Measurements from ENCODE around the gene HYAL3.
"Not testable (repeated sequence)": the region's sequence is repeated elsewhere in the genome, so short reads cannot be mapped to it uniquely, and the experiment has no call there.

HYAL3 gene

DNA sequence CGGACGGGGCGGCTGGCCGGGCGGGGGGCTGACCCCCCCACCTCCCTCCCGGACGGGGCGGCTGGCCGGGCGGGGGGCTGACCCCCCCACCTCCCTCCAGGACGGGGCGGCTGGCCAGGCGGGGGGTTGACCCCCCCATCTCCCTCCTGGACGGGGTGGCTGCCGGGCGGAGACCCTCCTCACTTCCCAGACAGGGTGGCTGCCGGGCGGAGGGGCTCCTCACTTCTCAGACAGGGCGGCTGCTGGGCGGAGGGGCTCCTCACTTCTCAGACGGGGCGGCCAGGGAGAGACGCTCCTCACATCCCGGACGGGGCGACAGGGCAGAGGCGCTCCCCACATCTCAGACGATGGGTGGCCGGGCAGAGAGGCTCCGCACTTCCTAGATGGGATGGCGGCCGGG is 12.8 kb upstream of the HYAL3 start:
- not testable (repeated sequence) for H3K4me1 ChIP-seq (ENCODE audit: control insufficient read depth, insufficient read depth, low read length, unreplicated experiment)

GRCh38 chr3:50304601-50305000 is 5.4 kb upstream of the HYAL3 start:
- peaks cover 3% of the 10 kb centered on the region; the same call in 1 of the 2 replicates for H3K36me3 ChIP-seq (ENCODE audit: insufficient read depth, low read length)
- no peaks in the 10 kb centered on the region for H3K27me3 ChIP-seq (ENCODE audit: insufficient read depth, low read length)
- H2AFZ ChIP-seq (ENCODE audit: low read length, unreplicated experiment): no peak overlapping the region
- peaks cover 3% of the 10 kb centered on the region for H3K79me2 ChIP-seq (ENCODE audit: control insufficient read depth, insufficient read depth, low read length, unreplicated experiment)
- H3K27ac ChIP-seq (ENCODE audit: low read depth, low read length): no peak overlapping the region
- no peak overlapping the region for H3K4me3 ChIP-seq (ENCODE audit: low read depth, low read length)
- peaks cover 16% of the 10 kb centered on the region for H3K4me1 ChIP-seq (ENCODE audit: control insufficient read depth, insufficient read depth, low read length, unreplicated experiment)

More for the DNA sequence above, 12.8 kb upstream of the HYAL3 start:
- H3K36me3 ChIP-seq (ENCODE audit: insufficient read depth, low read length): peaks cover 10% of the 10 kb centered on the region; the same call in 1 of the 2 replicates
- not testable (repeated sequence) for H3K27ac ChIP-seq (ENCODE audit: low read depth, low read length); H2AFZ ChIP-seq (ENCODE audit: low read length, unreplicated experiment); H3K79me2 ChIP-seq (ENCODE audit: control insufficient read depth, insufficient read depth, low read length, unreplicated experiment); H3K27me3 ChIP-seq (ENCODE audit: insufficient read depth, low read length); H3K4me3 ChIP-seq (ENCODE audit: low read depth, low read length)

DNA sequence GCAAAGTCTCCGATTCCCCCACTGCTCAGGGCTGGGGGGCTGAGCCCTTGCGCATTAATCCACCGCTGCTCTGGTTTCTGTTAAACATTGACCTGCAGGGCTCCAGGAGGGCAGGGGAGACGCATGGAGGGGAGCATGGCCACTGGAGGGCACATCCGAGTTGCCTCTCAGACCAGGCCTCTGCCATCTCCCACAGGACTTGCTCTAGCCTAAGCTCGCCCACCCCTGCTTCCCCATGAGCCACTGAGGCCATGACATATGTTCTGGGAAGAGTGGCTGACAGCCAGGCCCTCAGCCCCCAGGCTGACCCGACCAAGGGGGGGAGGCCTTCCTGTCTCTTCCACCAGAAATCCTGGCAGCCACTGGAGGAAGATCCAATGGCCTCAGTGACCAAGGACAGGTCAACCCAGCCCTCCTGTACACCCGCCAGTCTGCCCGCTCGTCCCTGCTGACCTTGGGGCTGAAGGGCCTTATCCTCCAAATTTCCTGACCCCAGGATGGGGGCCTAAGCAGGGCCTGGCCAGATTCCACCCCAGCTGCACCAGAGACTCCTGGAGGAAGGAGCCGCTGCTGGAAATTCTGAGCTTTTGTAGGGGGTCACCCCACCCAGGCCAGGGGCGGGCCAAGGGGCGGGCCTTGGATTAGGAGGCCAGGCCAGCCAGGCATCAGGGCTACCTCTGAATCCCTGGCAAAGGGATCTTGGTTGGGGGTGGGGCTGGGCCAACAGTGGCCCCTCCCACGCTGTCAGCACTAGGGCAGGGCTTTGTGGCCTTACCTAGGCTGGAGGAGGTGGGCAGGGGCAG is 4.0 kb upstream of the HYAL3 start, which contains the start of gene HYAL1:
TSS of gene HYAL1 (minus strand) at position 562 of the 803 bp plus-strand sequence. CDS start 618 bp downstream, outside the sequence.
- H3K4me1 ChIP-seq (ENCODE audit: control insufficient read depth, insufficient read depth, low read length, unreplicated experiment): peaks cover 17% of the 10 kb centered on the region
- H3K4me3 ChIP-seq (ENCODE audit: low read depth, low read length): 0 out of 2 replicates have a peak within 1 kb of the TSS, but pooled peaks have one; percentile 10
- no peak within 1 kb of the TSS for H2AFZ ChIP-seq (ENCODE audit: low read length, unreplicated experiment)
- no peak within 1 kb of the TSS for H3K27ac ChIP-seq (ENCODE audit: low read depth, low read length)
- no peaks in the 10 kb centered on the region for H3K36me3 ChIP-seq (ENCODE audit: insufficient read depth, low read length)
- H3K79me2 ChIP-seq (ENCODE audit: control insufficient read depth, insufficient read depth, low read length, unreplicated experiment): peaks cover 5% of the 10 kb centered on the region
- H3K27me3 ChIP-seq (ENCODE audit: insufficient read depth, low read length): no peaks in the 10 kb centered on the region

GRCh38 chr3:50302095-50303012 is 3.1 kb upstream of the HYAL3 start:
- Histone ChIP-seq H3K4me1 (ENCODE audit: control insufficient read depth, insufficient read depth, low read length, unreplicated experiment) (peaks cover 20% of the 10 kb centered on the region), H3K4me3 (ENCODE audit: low read depth, low read length) (no peak overlapping the region), H3K36me3 (ENCODE audit: insufficient read depth, low read length) (no peaks in the 10 kb centered on the region), H3K27ac (ENCODE audit: low read depth, low read length) (no peak overlapping the region), H3K79me2 (ENCODE audit: control insufficient read depth, insufficient read depth, low read length, unreplicated experiment) (peaks cover 5% of the 10 kb centered on the region), H3K27me3 (ENCODE audit: insufficient read depth, low read length) (no peaks in the 10 kb centered on the region), H2AFZ (ENCODE audit: low read length, unreplicated experiment) (no peak overlapping the region)

DNA sequence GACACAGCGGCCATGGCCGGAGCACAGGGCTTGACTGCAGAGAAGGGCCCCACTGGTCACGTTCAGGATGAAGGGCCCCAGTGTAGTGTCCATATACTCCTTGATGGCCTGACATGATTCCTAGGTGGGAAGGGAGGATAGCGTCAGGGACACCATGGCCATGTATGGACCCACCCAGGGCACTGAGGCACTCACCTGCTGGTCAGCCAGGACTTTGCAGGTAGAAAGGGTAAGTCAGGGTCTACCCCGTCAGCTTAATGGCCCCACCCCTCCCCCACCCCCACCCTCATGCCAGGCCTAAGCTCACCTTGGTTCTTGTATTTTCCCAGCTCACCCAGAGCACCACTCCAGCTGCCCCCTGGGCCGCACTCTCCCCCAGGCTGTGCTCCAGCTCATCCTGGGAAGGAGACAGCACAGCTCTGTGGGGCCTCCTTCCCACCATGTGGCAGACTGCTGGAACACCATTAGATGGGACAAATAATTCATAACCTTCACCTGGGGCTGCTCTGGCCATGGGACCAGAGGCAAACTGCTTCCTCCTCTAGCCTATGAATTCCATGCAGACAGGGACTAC is 1.6 kb upstream of the HYAL3 start:
- Histone ChIP-seq H3K4me3 (ENCODE audit: low read depth, low read length) (peak overlapping the region; percentile 76), H2AFZ (ENCODE audit: low read length, unreplicated experiment) (no peak overlapping the region), H3K27ac (ENCODE audit: low read depth, low read length) (peak overlapping the region; percentile 82), H3K79me2 (ENCODE audit: control insufficient read depth, insufficient read depth, low read length, unreplicated experiment) (peaks cover 5% of the 10 kb centered on the region), H3K36me3 (ENCODE audit: insufficient read depth, low read length) (no peaks in the 10 kb centered on the region), H3K27me3 (ENCODE audit: insufficient read depth, low read length) (no peaks in the 10 kb centered on the region), H3K4me1 (ENCODE audit: control insufficient read depth, insufficient read depth, low read length, unreplicated experiment) (peaks cover 20% of the 10 kb centered on the region)

DNA sequence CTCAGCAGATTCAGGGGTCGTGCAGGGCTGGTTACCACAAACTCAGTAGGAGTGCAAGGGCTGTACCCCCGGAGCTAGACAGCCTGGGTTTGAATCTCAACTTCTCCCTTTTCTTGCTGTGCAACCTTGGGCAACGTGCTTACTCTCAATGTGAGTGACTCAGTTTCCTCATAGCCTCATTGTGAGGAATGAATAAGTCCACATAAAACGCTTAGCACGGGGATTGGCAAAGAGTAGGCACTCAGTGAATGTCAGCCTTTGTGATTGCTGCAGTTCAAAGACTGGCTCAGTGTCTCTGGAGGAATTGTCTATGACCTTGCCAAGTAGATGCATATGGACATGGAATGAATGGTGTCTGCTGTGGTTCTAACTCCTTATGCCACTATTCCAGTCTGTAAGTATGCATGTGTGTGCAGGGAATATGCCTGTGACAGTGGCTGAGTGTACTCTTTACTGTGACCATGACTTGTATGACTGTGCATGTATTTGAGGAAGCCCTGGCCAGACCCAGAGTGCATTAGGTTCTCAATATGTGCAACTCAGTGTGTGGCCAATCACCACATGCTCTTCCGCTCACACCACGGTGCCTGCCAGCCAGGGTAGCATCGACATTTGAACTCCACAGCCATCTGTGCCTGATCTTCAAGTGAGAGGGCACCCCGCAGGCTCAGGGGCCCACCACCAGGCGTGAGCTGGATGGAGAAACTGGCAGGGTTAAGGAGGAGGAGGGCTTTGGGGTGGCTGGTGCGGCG is 900 bp upstream of the HYAL3 start:
- H3K4me1 ChIP-seq (ENCODE audit: control insufficient read depth, insufficient read depth, low read length, unreplicated experiment): peaks cover 20% of the 10 kb centered on the region
- H3K79me2 ChIP-seq (ENCODE audit: control insufficient read depth, insufficient read depth, low read length, unreplicated experiment): peaks cover 5% of the 10 kb centered on the region
- no peaks in the 10 kb centered on the region for H3K27me3 ChIP-seq (ENCODE audit: insufficient read depth, low read length)
- H3K36me3 ChIP-seq (ENCODE audit: insufficient read depth, low read length): no peaks in the 10 kb centered on the region
- H3K4me3 ChIP-seq (ENCODE audit: low read depth, low read length): peak overlapping the region; percentile 76
- H2AFZ ChIP-seq (ENCODE audit: low read length, unreplicated experiment): peak overlapping the region; percentile 40
- H3K27ac ChIP-seq (ENCODE audit: low read depth, low read length): peak overlapping the region; percentile 82

GRCh38 chr3:50299638-50299928 is 378 bp upstream of the HYAL3 start:
- Histone ChIP-seq H2AFZ (ENCODE audit: low read length, unreplicated experiment) (peak overlapping the region; percentile 40), H3K27ac (ENCODE audit: low read depth, low read length) (peak overlapping the region; percentile 82)

GRCh38 chr3:50297896-50298725 is 1.1 kb downstream of the HYAL3 start:
- H3K36me3 ChIP-seq (ENCODE audit: insufficient read depth, low read length): no peaks in the 10 kb centered on the region
- no peak overlapping the region for H2AFZ ChIP-seq (ENCODE audit: low read length, unreplicated experiment)
- H3K4me1 ChIP-seq (ENCODE audit: control insufficient read depth, insufficient read depth, low read length, unreplicated experiment): peaks cover 15% of the 10 kb centered on the region
- peak overlapping the region; percentile 90 for H3K4me3 ChIP-seq (ENCODE audit: low read depth, low read length)
- H3K27me3 ChIP-seq (ENCODE audit: insufficient read depth, low read length): no peaks in the 10 kb centered on the region
- peaks cover 5% of the 10 kb centered on the region for H3K79me2 ChIP-seq (ENCODE audit: control insufficient read depth, insufficient read depth, low read length, unreplicated experiment)
- H3K27ac ChIP-seq (ENCODE audit: low read depth, low read length): no peak overlapping the region

More at GRCh38 chr3:50299638-50299928, 378 bp upstream of the HYAL3 start:
- Histone ChIP-seq H3K36me3 (ENCODE audit: insufficient read depth, low read length) (no peaks in the 10 kb centered on the region), H3K79me2 (ENCODE audit: control insufficient read depth, insufficient read depth, low read length, unreplicated experiment) (peaks cover 5% of the 10 kb centered on the region), H3K4me3 (ENCODE audit: low read depth, low read length) (peak overlapping the region; percentile 76), H3K4me1 (ENCODE audit: control insufficient read depth, insufficient read depth, low read length, unreplicated experiment) (peaks cover 20% of the 10 kb centered on the region), H3K27me3 (ENCODE audit: insufficient read depth, low read length) (no peaks in the 10 kb centered on the region)

GRCh38 chr3:50297384-50297775 is 1.8 kb downstream of the HYAL3 start:
- peaks cover 20% of the 10 kb centered on the region for H3K4me1 ChIP-seq (ENCODE audit: control insufficient read depth, insufficient read depth, low read length, unreplicated experiment)
- H3K79me2 ChIP-seq (ENCODE audit: control insufficient read depth, insufficient read depth, low read length, unreplicated experiment): peaks cover 3% of the 10 kb centered on the region
- no peak overlapping the region for H3K27ac ChIP-seq (ENCODE audit: low read depth, low read length)
- no peaks in the 10 kb centered on the region for H3K36me3 ChIP-seq (ENCODE audit: insufficient read depth, low read length)
- no peak overlapping the region; the same call in 1 of the 2 replicates for H3K4me3 ChIP-seq (ENCODE audit: low read depth, low read length)
- H2AFZ ChIP-seq (ENCODE audit: low read length, unreplicated experiment): no peak overlapping the region
- H3K27me3 ChIP-seq (ENCODE audit: insufficient read depth, low read length): no peaks in the 10 kb centered on the region
